HG02798 (cell line): ENCODE data around the gene XCR1.
"Not testable (repeated sequence)": the region's sequence is repeated elsewhere in the genome, so short reads cannot be mapped to it uniquely, and the experiment has no call there.

Experiments
- ATAC-seq: cut with Tn5 transposase; IDR thresholded peaks from one replicate; pipeline ENCODE4 v1.9.1; 2021; ENCODE audit warnings: mild to moderate bottlenecking; ENCODE audit not compliant: unreplicated experiment, poor library complexity

The XCR1 gene

GRCh38 chr3:46007280-46007679 lies 20.0 kb downstream of the XCR1 start:
- no peak for ATAC-seq

- ATAC-seq = no peak
These were observed 20.8 kb downstream of the XCR1 start for GRCh38 chr3:46006238-46007032.

- not testable (repeated sequence) for ATAC-seq
These were observed 23.6 kb downstream of the XCR1 start for GRCh38 chr3:46003706-46004105.

- ATAC-seq = no peak
These were observed 26.1 kb downstream of the XCR1 start for GRCh38 chr3:46001178-46001577.

GRCh38 chr3:45997942-45998341 lies 29.3 kb downstream of the XCR1 start:
- no peak for ATAC-seq

- ATAC-seq = not testable (repeated sequence)
These were observed 29.8 kb downstream of the XCR1 start for GRCh38 chr3:45997499-45997898.

GRCh38 chr3:45995236-45996192 lies 31.8 kb downstream of the XCR1 start, which contains the start of gene FYCO1:
Gene FYCO1, minus strand, starts transcription at chr3:45995824. Its CDS starts 10,914 bp downstream, at chr3:45984910.
- ATAC-seq = peak; percentile 94

GRCh38 chr3:45994419-45995235 lies 32.7 kb downstream of the XCR1 start:
- ATAC-seq = no peak

- no peak for ATAC-seq
These were observed 33.8 kb downstream of the XCR1 start for GRCh38 chr3:45993421-45994027.

- ATAC-seq = no peak
These were observed 34.5 kb downstream of the XCR1 start for GRCh38 chr3:45992821-45993221.

- no peak for ATAC-seq
These were observed 35.1 kb downstream of the XCR1 start for GRCh38 chr3:45992133-45992729.

- ATAC-seq = no peak
These were observed 35.9 kb downstream of the XCR1 start for GRCh38 chr3:45991341-45991740.

- ATAC-seq = no peak
These were observed 37.1 kb downstream of the XCR1 start for GRCh38 chr3:45990181-45990580.

- ATAC-seq = no peak
These were observed 38.5 kb downstream of the XCR1 start for GRCh38 chr3:45988804-45989203.

- no peak for ATAC-seq
These were observed 38.9 kb downstream of the XCR1 start for GRCh38 chr3:45988362-45988761.

- no peak for ATAC-seq
These were observed 39.7 kb downstream of the XCR1 start for GRCh38 chr3:45987368-45988291.

- no peak for ATAC-seq
These were observed 40.8 kb downstream of the XCR1 start for GRCh38 chr3:45986303-45986982.
